ENCODE results near the gene FBXO44.

DNA sequence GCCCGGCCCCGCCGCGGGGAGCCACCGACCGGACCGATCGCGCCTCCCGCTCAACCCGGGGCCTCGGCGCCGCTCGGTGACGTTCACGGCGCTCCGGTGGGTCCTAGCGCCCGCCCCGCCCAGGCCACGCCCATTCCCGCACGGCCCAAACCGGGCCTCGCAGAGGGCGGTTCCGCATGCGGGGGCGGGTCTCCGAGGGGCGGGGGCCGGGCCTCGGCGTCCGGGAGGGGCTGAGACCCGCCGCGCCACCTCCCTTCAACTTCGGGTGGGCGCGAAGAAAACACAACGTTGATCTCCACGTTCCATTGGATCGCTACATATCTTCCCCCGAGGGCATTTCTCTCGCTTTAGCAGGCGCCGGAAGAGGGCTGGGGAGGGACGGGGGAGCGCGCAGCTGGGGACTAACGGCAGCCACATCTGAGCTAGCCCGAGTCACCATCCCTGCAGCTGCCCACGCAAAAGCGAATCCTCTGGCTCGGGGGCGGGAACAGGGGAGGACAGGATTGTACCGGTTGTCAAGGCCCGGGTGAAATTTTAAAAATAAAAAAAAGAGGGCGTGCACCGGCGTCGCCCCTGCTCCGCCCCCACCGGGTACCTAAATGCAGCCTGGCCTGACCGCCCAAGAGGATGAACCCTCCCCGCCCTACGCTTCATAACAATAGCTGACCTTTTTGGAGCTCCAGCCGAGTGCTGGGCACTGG lies 26.5 kb downstream of the FBXO44 start, which contains the start of gene MAD2L2:
- TF ChIP-seq, protein P1, sequence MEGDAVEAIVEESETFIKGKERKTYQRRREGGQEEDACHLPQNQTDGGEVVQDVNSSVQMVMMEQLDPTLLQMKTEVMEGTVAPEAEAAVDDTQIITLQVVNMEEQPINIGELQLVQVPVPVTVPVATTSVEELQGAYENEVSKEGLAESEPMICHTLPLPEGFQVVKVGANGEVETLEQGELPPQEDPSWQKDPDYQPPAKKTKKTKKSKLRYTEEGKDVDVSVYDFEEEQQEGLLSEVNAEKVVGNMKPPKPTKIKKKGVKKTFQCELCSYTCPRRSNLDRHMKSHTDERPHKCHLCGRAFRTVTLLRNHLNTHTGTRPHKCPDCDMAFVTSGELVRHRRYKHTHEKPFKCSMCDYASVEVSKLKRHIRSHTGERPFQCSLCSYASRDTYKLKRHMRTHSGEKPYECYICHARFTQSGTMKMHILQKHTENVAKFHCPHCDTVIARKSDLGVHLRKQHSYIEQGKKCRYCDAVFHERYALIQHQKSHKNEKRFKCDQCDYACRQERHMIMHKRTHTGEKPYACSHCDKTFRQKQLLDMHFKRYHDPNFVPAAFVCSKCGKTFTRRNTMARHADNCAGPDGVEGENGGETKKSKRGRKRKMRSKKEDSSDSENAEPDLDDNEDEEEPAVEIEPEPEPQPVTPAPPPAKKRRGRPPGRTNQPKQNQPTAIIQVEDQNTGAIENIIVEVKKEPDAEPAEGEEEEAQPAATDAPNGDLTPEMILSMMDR (IDR thresholded peaks at IDR 0.05): no peak
- TF ChIP-seq EP300 (IDR thresholded peaks at IDR 0.05): no peak
- no peak for TF ChIP-seq RFX5 (IDR thresholded peaks at IDR 0.05)
- no peak for TF ChIP-seq KDM5A (IDR thresholded peaks at IDR 0.05)
- TF ChIP-seq, protein P2, sequence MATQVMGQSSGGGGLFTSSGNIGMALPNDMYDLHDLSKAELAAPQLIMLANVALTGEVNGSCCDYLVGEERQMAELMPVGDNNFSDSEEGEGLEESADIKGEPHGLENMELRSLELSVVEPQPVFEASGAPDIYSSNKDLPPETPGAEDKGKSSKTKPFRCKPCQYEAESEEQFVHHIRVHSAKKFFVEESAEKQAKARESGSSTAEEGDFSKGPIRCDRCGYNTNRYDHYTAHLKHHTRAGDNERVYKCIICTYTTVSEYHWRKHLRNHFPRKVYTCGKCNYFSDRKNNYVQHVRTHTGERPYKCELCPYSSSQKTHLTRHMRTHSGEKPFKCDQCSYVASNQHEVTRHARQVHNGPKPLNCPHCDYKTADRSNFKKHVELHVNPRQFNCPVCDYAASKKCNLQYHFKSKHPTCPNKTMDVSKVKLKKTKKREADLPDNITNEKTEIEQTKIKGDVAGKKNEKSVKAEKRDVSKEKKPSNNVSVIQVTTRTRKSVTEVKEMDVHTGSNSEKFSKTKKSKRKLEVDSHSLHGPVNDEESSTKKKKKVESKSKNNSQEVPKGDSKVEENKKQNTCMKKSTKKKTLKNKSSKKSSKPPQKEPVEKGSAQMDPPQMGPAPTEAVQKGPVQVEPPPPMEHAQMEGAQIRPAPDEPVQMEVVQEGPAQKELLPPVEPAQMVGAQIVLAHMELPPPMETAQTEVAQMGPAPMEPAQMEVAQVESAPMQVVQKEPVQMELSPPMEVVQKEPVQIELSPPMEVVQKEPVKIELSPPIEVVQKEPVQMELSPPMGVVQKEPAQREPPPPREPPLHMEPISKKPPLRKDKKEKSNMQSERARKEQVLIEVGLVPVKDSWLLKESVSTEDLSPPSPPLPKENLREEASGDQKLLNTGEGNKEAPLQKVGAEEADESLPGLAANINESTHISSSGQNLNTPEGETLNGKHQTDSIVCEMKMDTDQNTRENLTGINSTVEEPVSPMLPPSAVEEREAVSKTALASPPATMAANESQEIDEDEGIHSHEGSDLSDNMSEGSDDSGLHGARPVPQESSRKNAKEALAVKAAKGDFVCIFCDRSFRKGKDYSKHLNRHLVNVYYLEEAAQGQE (IDR thresholded peaks at IDR 0.05): no peak
- no peak for TF ChIP-seq ZC3H11A (IDR thresholded peaks at IDR 0.05)
- TF ChIP-seq POLR2A (IDR thresholded peaks at IDR 0.05; ENCODE audit: low read length): no peak
- no peak for TF ChIP-seq HOXA7 (CRISPR knock-in tag; IDR thresholded peaks at IDR 0.05)
- no peak for TF ChIP-seq HDAC2 (IDR thresholded peaks at IDR 0.05)
- TF ChIP-seq, protein P3, sequence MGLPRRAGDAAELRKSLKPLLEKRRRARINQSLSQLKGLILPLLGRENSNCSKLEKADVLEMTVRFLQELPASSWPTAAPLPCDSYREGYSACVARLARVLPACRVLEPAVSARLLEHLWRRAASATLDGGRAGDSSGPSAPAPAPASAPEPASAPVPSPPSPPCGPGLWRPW (IDR thresholded peaks at IDR 0.05): no peak
- TF ChIP-seq, protein P4, sequence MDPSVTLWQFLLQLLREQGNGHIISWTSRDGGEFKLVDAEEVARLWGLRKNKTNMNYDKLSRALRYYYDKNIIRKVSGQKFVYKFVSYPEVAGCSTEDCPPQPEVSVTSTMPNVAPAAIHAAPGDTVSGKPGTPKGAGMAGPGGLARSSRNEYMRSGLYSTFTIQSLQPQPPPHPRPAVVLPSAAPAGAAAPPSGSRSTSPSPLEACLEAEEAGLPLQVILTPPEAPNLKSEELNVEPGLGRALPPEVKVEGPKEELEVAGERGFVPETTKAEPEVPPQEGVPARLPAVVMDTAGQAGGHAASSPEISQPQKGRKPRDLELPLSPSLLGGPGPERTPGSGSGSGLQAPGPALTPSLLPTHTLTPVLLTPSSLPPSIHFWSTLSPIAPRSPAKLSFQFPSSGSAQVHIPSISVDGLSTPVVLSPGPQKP (IDR thresholded peaks at IDR 0.05; ENCODE audit: low read depth, low read length): no peak
- no peak for TF ChIP-seq CHD2 (IDR thresholded peaks at IDR 0.05; ENCODE audit: low read length, partially characterized antibody)
- TF ChIP-seq RCOR1 (IDR thresholded peaks at IDR 0.05; ENCODE audit: low read depth, low read length): no peak
- TF ChIP-seq, protein P5, sequence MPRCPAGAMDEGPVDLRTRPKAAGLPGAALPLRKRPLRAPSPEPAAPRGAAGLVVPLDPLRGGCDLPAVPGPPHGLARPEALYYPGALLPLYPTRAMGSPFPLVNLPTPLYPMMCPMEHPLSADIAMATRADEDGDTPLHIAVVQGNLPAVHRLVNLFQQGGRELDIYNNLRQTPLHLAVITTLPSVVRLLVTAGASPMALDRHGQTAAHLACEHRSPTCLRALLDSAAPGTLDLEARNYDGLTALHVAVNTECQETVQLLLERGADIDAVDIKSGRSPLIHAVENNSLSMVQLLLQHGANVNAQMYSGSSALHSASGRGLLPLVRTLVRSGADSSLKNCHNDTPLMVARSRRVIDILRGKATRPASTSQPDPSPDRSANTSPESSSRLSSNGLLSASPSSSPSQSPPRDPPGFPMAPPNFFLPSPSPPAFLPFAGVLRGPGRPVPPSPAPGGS (IDR thresholded peaks at IDR 0.05): no peak
